ENCODE results near the gene MYOM1. TPM values are rescaled to one million over a fixed set of nuclear protein-coding genes. Genes with fewer than 3 reads are reported as not detected.
"Not testable (repeated sequence)": the region's sequence is repeated elsewhere in the genome, so short reads cannot be mapped to it uniquely, and the experiment has no call there.

Gene MYOM1
- total and polyA plus RNA-seq, 4 donors, result 15.8 to 63.8 (median 26.4) TPM

- intact Hi-C loops (cut with DNase I), result no loop called here
- ATAC-seq (ENCODE audit: low FRiP score), result no peak
- 85 to 88% methylated on average over 5 of the region's 5 CpGs for WGBS, 2 donors
These were observed 152.0 kb downstream of the MYOM1 start for GRCh38 chr18:3067722-3068121.

GRCh38 chr18:3067165-3067661 lies 152.6 kb downstream of the MYOM1 start:
- H3K36me3 ChIP-seq (ENCODE audit: control insufficient read depth in 1 of 2, insufficient read depth in 2 of 2, low read length in 1 of 2), result peaks cover 0 to 8% of the 10 kb centered on the region in 2 donors
- H3K9me3 ChIP-seq (ENCODE audit: control insufficient read depth, low read length), result no peaks in the 10 kb centered on the region
- DNase-seq, result no peak
- H3K27ac ChIP-seq (ENCODE audit: low read depth in 1 of 2, low read length in 2 of 2), result no peak overlapping the region
- intact Hi-C loops (cut with DNase I), result no loop called here
- no peak for ATAC-seq (ENCODE audit: low FRiP score)
- H3K4me3 ChIP-seq (ENCODE audit: low read length in 2 of 2), result no peak overlapping the region
- no peaks in the 10 kb centered on the region for H3K4me1 ChIP-seq (ENCODE audit: control insufficient read depth in 1 of 2, insufficient read depth in 2 of 2, low read length in 2 of 2)
- WGBS, 2 donors, result 86 to 88% methylated on average over 25 of the region's 25 CpGs
- no peaks in the 10 kb centered on the region for H3K27me3 ChIP-seq (ENCODE audit: control insufficient read depth in 1 of 2, insufficient read depth in 2 of 2, low read length in 1 of 2)

More at GRCh38 chr18:3067722-3068121, 152.0 kb downstream of the MYOM1 start:
- Histone ChIP-seq H3K4me3 (ENCODE audit: low read length in 2 of 2) (no peak overlapping the region), H3K4me1 (ENCODE audit: control insufficient read depth in 1 of 2, insufficient read depth in 2 of 2, low read length in 2 of 2) (no peaks in the 10 kb centered on the region), H3K27ac (ENCODE audit: low read depth in 1 of 2, low read length in 2 of 2) (no peak overlapping the region), H3K36me3 (ENCODE audit: control insufficient read depth in 1 of 2, insufficient read depth in 2 of 2, low read length in 1 of 2) (peaks cover 0 to 8% of the 10 kb centered on the region in 2 donors), H3K9me3 (ENCODE audit: control insufficient read depth, low read length) (no peaks in the 10 kb centered on the region), H3K27me3 (ENCODE audit: control insufficient read depth in 1 of 2, insufficient read depth in 2 of 2, low read length in 1 of 2) (no peaks in the 10 kb centered on the region)
- DNase-seq, result no peak

GRCh38 chr18:3066341-3067110 lies 153.2 kb downstream of the MYOM1 start:
- intact Hi-C loops (cut with DNase I), result no loop called here
- no peaks in the 10 kb centered on the region for H3K9me3 ChIP-seq (ENCODE audit: control insufficient read depth, low read length)
- no peak for DNase-seq
- H3K4me3 ChIP-seq (ENCODE audit: low read length in 2 of 2), result no peak overlapping the region
- H3K27ac ChIP-seq (ENCODE audit: low read depth in 1 of 2, low read length in 2 of 2), result no peak overlapping the region
- peaks cover 0 to 7% of the 10 kb centered on the region in 2 donors for H3K36me3 ChIP-seq (ENCODE audit: control insufficient read depth in 1 of 2, insufficient read depth in 2 of 2, low read length in 1 of 2)
- H3K4me1 ChIP-seq (ENCODE audit: control insufficient read depth in 1 of 2, insufficient read depth in 2 of 2, low read length in 2 of 2), result no peaks in the 10 kb centered on the region
- 82% methylated on average over 17 of the region's 17 CpGs for WGBS, 2 donors
- H3K27me3 ChIP-seq (ENCODE audit: control insufficient read depth in 1 of 2, insufficient read depth in 2 of 2, low read length in 1 of 2), result no peaks in the 10 kb centered on the region
- ATAC-seq (ENCODE audit: low FRiP score), result no peak

- 92% methylated on average over 4 of the region's 4 CpGs for WGBS, 2 donors
- intact Hi-C loops (cut with DNase I), result loop anchor here (2.0 to 5.0 kb wide), 2 partner anchors 71 to 131 kb away; no protein-coding TSS in a partner anchor
- H3K9me3 ChIP-seq (ENCODE audit: control insufficient read depth, low read length); H3K4me1 ChIP-seq (ENCODE audit: control insufficient read depth in 1 of 2, insufficient read depth in 2 of 2, low read length in 2 of 2); H3K4me3 ChIP-seq (ENCODE audit: low read length in 2 of 2); DNase-seq; H3K36me3 ChIP-seq (ENCODE audit: control insufficient read depth in 1 of 2, insufficient read depth in 2 of 2, low read length in 1 of 2); H3K27ac ChIP-seq (ENCODE audit: low read depth in 1 of 2, low read length in 2 of 2); ATAC-seq (ENCODE audit: low FRiP score); H3K27me3 ChIP-seq (ENCODE audit: control insufficient read depth in 1 of 2, insufficient read depth in 2 of 2, low read length in 1 of 2): not testable (repeated sequence)
These were observed 156.0 kb downstream of the MYOM1 start for GRCh38 chr18:3063766-3064165.

GRCh38 chr18:3062798-3063680 lies 156.7 kb downstream of the MYOM1 start:
- peak; percentile 71 for ATAC-seq (ENCODE audit: low FRiP score)
- Histone ChIP-seq H3K4me1 (ENCODE audit: control insufficient read depth in 1 of 2, insufficient read depth in 2 of 2, low read length in 2 of 2) (no peaks in the 10 kb centered on the region), H3K9me3 (ENCODE audit: control insufficient read depth, low read length) (no peaks in the 10 kb centered on the region), H3K27ac (ENCODE audit: low read depth in 1 of 2, low read length in 2 of 2) (no peak overlapping the region), H3K36me3 (ENCODE audit: control insufficient read depth in 1 of 2, insufficient read depth in 2 of 2, low read length in 1 of 2) (peaks cover 0 to 7% of the 10 kb centered on the region in 2 donors), H3K4me3 (ENCODE audit: low read length in 2 of 2) (no peak overlapping the region), H3K27me3 (ENCODE audit: control insufficient read depth in 1 of 2, insufficient read depth in 2 of 2, low read length in 1 of 2) (no peaks in the 10 kb centered on the region)
- 29 to 33% methylated on average over 16 of the region's 16 CpGs for WGBS, 2 donors
- DNase-seq, result peak; percentile 77 to 89
- intact Hi-C loops (cut with DNase I), result loop anchor here (2.0 to 5.0 kb wide), 2 partner anchors 71 to 130 kb away; no protein-coding TSS in a partner anchor

- Histone ChIP-seq H3K4me1 (ENCODE audit: control insufficient read depth in 1 of 2, insufficient read depth in 2 of 2, low read length in 2 of 2) (no peaks in the 10 kb centered on the region), H3K27ac (ENCODE audit: low read depth in 1 of 2, low read length in 2 of 2) (no peak overlapping the region), H3K36me3 (ENCODE audit: control insufficient read depth in 1 of 2, insufficient read depth in 2 of 2, low read length in 1 of 2) (peaks cover 0 to 3% of the 10 kb centered on the region in 2 donors), H3K9me3 (ENCODE audit: control insufficient read depth, low read length) (no peaks in the 10 kb centered on the region), H3K27me3 (ENCODE audit: control insufficient read depth in 1 of 2, insufficient read depth in 2 of 2, low read length in 1 of 2) (no peaks in the 10 kb centered on the region), H3K4me3 (ENCODE audit: low read length in 2 of 2) (no peak overlapping the region)
- WGBS, 2 donors, result 92 to 93% methylated on average over 11 of the region's 11 CpGs
- intact Hi-C loops (cut with DNase I), result loop anchor here (2.0 to 5.0 kb wide), 2 partner anchors 69 to 129 kb away; no protein-coding TSS in a partner anchor
- DNase-seq (no peak), ATAC-seq (ENCODE audit: low FRiP score) (no peak)
These were observed 158.0 kb downstream of the MYOM1 start for GRCh38 chr18:3061581-3062312.

GRCh38 chr18:3060667-3061580 lies 158.8 kb downstream of the MYOM1 start:
- Histone ChIP-seq H3K27ac (ENCODE audit: low read depth in 1 of 2, low read length in 2 of 2) (no peak overlapping the region), H3K36me3 (ENCODE audit: control insufficient read depth in 1 of 2, insufficient read depth in 2 of 2, low read length in 1 of 2) (no peaks in the 10 kb centered on the region), H3K9me3 (ENCODE audit: control insufficient read depth, low read length) (no peaks in the 10 kb centered on the region), H3K4me3 (ENCODE audit: low read length in 2 of 2) (no peak overlapping the region), H3K27me3 (ENCODE audit: control insufficient read depth in 1 of 2, insufficient read depth in 2 of 2, low read length in 1 of 2) (no peaks in the 10 kb centered on the region), H3K4me1 (ENCODE audit: control insufficient read depth in 1 of 2, insufficient read depth in 2 of 2, low read length in 2 of 2) (no peaks in the 10 kb centered on the region)
- intact Hi-C loops (cut with DNase I), result loop anchor here (5.0 kb wide), 1 partner anchor 69 kb away; no protein-coding TSS in a partner anchor
- no peak for ATAC-seq (ENCODE audit: low FRiP score)
- DNase-seq, result no peak
- WGBS, 2 donors, result 91 to 92% methylated on average over 15 of the region's 15 CpGs

Data from aorta (tissue), 5 donors.